Measurements from ENCODE around the gene HBB.

HBB gene

GRCh38 chr11:5223686-5224085, 3.2 kb downstream of the HBB start:
- Histone ChIP-seq H3K36me3 (ENCODE audit: control insufficient read depth in 1 of 2, insufficient read depth in 2 of 2, low read depth in 1 of 2, low read length in 2 of 2) (no peaks in the 10 kb centered on the region), H3K4ac (ENCODE audit: low read depth in 1 of 2, low read length in 2 of 2) (no peak overlapping the region), H2AFZ (ENCODE audit: low read depth, low read length) (no peak overlapping the region), H3K4me1 (ENCODE audit: control insufficient read depth, insufficient read depth, low read depth, low read length) (no peaks in the 10 kb centered on the region), H2BK12ac (ENCODE audit: low read length in 2 of 2) (no peak overlapping the region), H4K8ac (ENCODE audit: low read length) (no peak overlapping the region), H3K27ac (ENCODE audit: low read length, poor library complexity, severe bottlenecking) (no peak overlapping the region), H3K9ac (ENCODE audit: low read length) (no peak overlapping the region), H3K27me3 (ENCODE audit: control insufficient read depth in 1 of 2, insufficient read depth in 1 of 2, low read length in 2 of 2) (no peaks in the 10 kb centered on the region), H3K4me3 (ENCODE audit: insufficient read depth in 1 of 2, low read depth in 1 of 2, low read length in 2 of 2) (no peak overlapping the region), H2BK120ac (ENCODE audit: low read depth, low read length) (no peak overlapping the region), H3K23ac (ENCODE audit: low read length in 2 of 2) (no peak overlapping the region), H3K9me3 (ENCODE audit: control insufficient read depth, low read length) (no peaks in the 10 kb centered on the region), H2AK5ac (ENCODE audit: low read length, severe bottlenecking) (no peak overlapping the region), H2BK5ac (ENCODE audit: low read depth, low read length, poor library complexity, severe bottlenecking) (no peak overlapping the region), H3K4me2 (ENCODE audit: low read length, poor library complexity, severe bottlenecking) (no peak overlapping the region), H3K79me1 (replicated peaks; ENCODE audit: low read length, poor library complexity, severe bottlenecking) (no peaks in the 10 kb centered on the region), H2BK15ac (ENCODE audit: low read depth, poor library complexity, severe bottlenecking) (no peak overlapping the region), H3K18ac (ENCODE audit: low read depth in 1 of 2, low read length in 2 of 2) (no peak overlapping the region), H3K14ac (ENCODE audit: low read length in 2 of 2) (no peak overlapping the region), H4K91ac (ENCODE audit: low read length) (no peak overlapping the region)
- WGBS = 90% methylated on average over 1 of the region's 1 CpG
- no peak for DNase-seq

- no peak overlapping the region for H2BK15ac ChIP-seq (ENCODE audit: low read depth, poor library complexity, severe bottlenecking)
- 88% methylated on average over 6 of the region's 6 CpGs for WGBS
- no peak overlapping the region for H3K4me2 ChIP-seq (ENCODE audit: low read length, poor library complexity, severe bottlenecking)
- H3K4me1 ChIP-seq (ENCODE audit: control insufficient read depth, insufficient read depth, low read depth, low read length) = no peaks in the 10 kb centered on the region
- no peak overlapping the region for H3K4me3 ChIP-seq (ENCODE audit: insufficient read depth in 1 of 2, low read depth in 1 of 2, low read length in 2 of 2)
- no peak overlapping the region for H3K18ac ChIP-seq (ENCODE audit: low read depth in 1 of 2, low read length in 2 of 2)
- no peak overlapping the region for H2BK12ac ChIP-seq (ENCODE audit: low read length in 2 of 2)
- no peak overlapping the region for H3K14ac ChIP-seq (ENCODE audit: low read length in 2 of 2)
- no peak overlapping the region for H2AFZ ChIP-seq (ENCODE audit: low read depth, low read length)
- H3K27me3 ChIP-seq (ENCODE audit: control insufficient read depth in 1 of 2, insufficient read depth in 1 of 2, low read length in 2 of 2) = no peaks in the 10 kb centered on the region
- no peak overlapping the region for H4K8ac ChIP-seq (ENCODE audit: low read length)
- no peaks in the 10 kb centered on the region for H3K79me1 ChIP-seq (replicated peaks; ENCODE audit: low read length, poor library complexity, severe bottlenecking)
- H4K91ac ChIP-seq (ENCODE audit: low read length) = no peak overlapping the region
- no peaks in the 10 kb centered on the region for H3K9me3 ChIP-seq (ENCODE audit: control insufficient read depth, low read length)
- H3K4ac ChIP-seq (ENCODE audit: low read depth in 1 of 2, low read length in 2 of 2) = no peak overlapping the region
- H3K9ac ChIP-seq (ENCODE audit: low read length) = no peak overlapping the region
- DNase-seq = no peak
- H2BK5ac ChIP-seq (ENCODE audit: low read depth, low read length, poor library complexity, severe bottlenecking) = no peak overlapping the region
- H2BK120ac ChIP-seq (ENCODE audit: low read depth, low read length) = no peak overlapping the region
- H3K36me3 ChIP-seq (ENCODE audit: control insufficient read depth in 1 of 2, insufficient read depth in 2 of 2, low read depth in 1 of 2, low read length in 2 of 2) = no peaks in the 10 kb centered on the region
- H3K23ac ChIP-seq (ENCODE audit: low read length in 2 of 2) = no peak overlapping the region
- no peak overlapping the region for H2AK5ac ChIP-seq (ENCODE audit: low read length, severe bottlenecking)
- no peak overlapping the region for H3K27ac ChIP-seq (ENCODE audit: low read length, poor library complexity, severe bottlenecking)
Measured at GRCh38 chr11:5223146-5223545, 3.7 kb downstream of the HBB start.

GRCh38 chr11:5210376-5210885, 16.4 kb downstream of the HBB start:
- Histone ChIP-seq H3K4me3 (ENCODE audit: insufficient read depth in 1 of 2, low read depth in 1 of 2, low read length in 2 of 2) (no peak overlapping the region), H3K14ac (ENCODE audit: low read length in 2 of 2) (no peak overlapping the region), H3K36me3 (ENCODE audit: control insufficient read depth in 1 of 2, insufficient read depth in 2 of 2, low read depth in 1 of 2, low read length in 2 of 2) (no peaks in the 10 kb centered on the region), H3K9me3 (ENCODE audit: control insufficient read depth, low read length) (no peaks in the 10 kb centered on the region), H4K91ac (ENCODE audit: low read length) (no peak overlapping the region), H2BK120ac (ENCODE audit: low read depth, low read length) (no peak overlapping the region), H3K27me3 (ENCODE audit: control insufficient read depth in 1 of 2, insufficient read depth in 1 of 2, low read length in 2 of 2) (no peaks in the 10 kb centered on the region), H4K8ac (ENCODE audit: low read length) (no peak overlapping the region), H3K4me1 (ENCODE audit: control insufficient read depth, insufficient read depth, low read depth, low read length) (no peaks in the 10 kb centered on the region), H2BK15ac (ENCODE audit: low read depth, poor library complexity, severe bottlenecking) (no peak overlapping the region), H3K4me2 (ENCODE audit: low read length, poor library complexity, severe bottlenecking) (no peak overlapping the region), H2AK5ac (ENCODE audit: low read length, severe bottlenecking) (no peak overlapping the region), H2BK12ac (ENCODE audit: low read length in 2 of 2) (no peak overlapping the region), H2BK5ac (ENCODE audit: low read depth, low read length, poor library complexity, severe bottlenecking) (no peak overlapping the region), H3K79me1 (replicated peaks; ENCODE audit: low read length, poor library complexity, severe bottlenecking) (no peaks in the 10 kb centered on the region), H2AFZ (ENCODE audit: low read depth, low read length) (no peak overlapping the region), H3K18ac (ENCODE audit: low read depth in 1 of 2, low read length in 2 of 2) (no peak overlapping the region), H3K4ac (ENCODE audit: low read depth in 1 of 2, low read length in 2 of 2) (no peak overlapping the region), H3K9ac (ENCODE audit: low read length) (no peak overlapping the region), H3K23ac (ENCODE audit: low read length in 2 of 2) (no peak overlapping the region), H3K27ac (ENCODE audit: low read length, poor library complexity, severe bottlenecking) (no peak overlapping the region)
- no peak for DNase-seq
- WGBS = 49% methylated on average over 6 of the region's 7 CpGs

- H3K9me3 ChIP-seq (ENCODE audit: control insufficient read depth, low read length) = no peaks in the 10 kb centered on the region
- no peak overlapping the region for H3K23ac ChIP-seq (ENCODE audit: low read length in 2 of 2)
- no peak overlapping the region for H2BK15ac ChIP-seq (ENCODE audit: low read depth, poor library complexity, severe bottlenecking)
- peak; percentile 77 for DNase-seq
- H4K8ac ChIP-seq (ENCODE audit: low read length) = no peak overlapping the region
- H2AFZ ChIP-seq (ENCODE audit: low read depth, low read length) = no peak overlapping the region
- H3K18ac ChIP-seq (ENCODE audit: low read depth in 1 of 2, low read length in 2 of 2) = no peak overlapping the region
- H3K79me1 ChIP-seq (replicated peaks; ENCODE audit: low read length, poor library complexity, severe bottlenecking) = no peaks in the 10 kb centered on the region
- H3K27me3 ChIP-seq (ENCODE audit: control insufficient read depth in 1 of 2, insufficient read depth in 1 of 2, low read length in 2 of 2) = no peaks in the 10 kb centered on the region
- H3K4me2 ChIP-seq (ENCODE audit: low read length, poor library complexity, severe bottlenecking) = no peak overlapping the region
- no peaks in the 10 kb centered on the region for H3K4me1 ChIP-seq (ENCODE audit: control insufficient read depth, insufficient read depth, low read depth, low read length)
- H3K4me3 ChIP-seq (ENCODE audit: insufficient read depth in 1 of 2, low read depth in 1 of 2, low read length in 2 of 2) = no peak overlapping the region
- no peak overlapping the region for H3K9ac ChIP-seq (ENCODE audit: low read length)
- H4K91ac ChIP-seq (ENCODE audit: low read length) = no peak overlapping the region
- no peaks in the 10 kb centered on the region for H3K36me3 ChIP-seq (ENCODE audit: control insufficient read depth in 1 of 2, insufficient read depth in 2 of 2, low read depth in 1 of 2, low read length in 2 of 2)
- no peak overlapping the region for H3K14ac ChIP-seq (ENCODE audit: low read length in 2 of 2)
- no peak overlapping the region for H2BK120ac ChIP-seq (ENCODE audit: low read depth, low read length)
- no peak overlapping the region for H3K27ac ChIP-seq (ENCODE audit: low read length, poor library complexity, severe bottlenecking)
- H2BK12ac ChIP-seq (ENCODE audit: low read length in 2 of 2) = no peak overlapping the region
- no peak overlapping the region for H3K4ac ChIP-seq (ENCODE audit: low read depth in 1 of 2, low read length in 2 of 2)
- H2BK5ac ChIP-seq (ENCODE audit: low read depth, low read length, poor library complexity, severe bottlenecking) = no peak overlapping the region
- WGBS = no CpG with 5 or more reads among the region's 1 CpG
- H2AK5ac ChIP-seq (ENCODE audit: low read length, severe bottlenecking) = no peak overlapping the region
Measured at GRCh38 chr11:5204787-5205186, 22.1 kb downstream of the HBB start.

All from mesenchymal stem cell (in vitro differentiated cells and primary cell).